Measurements from ENCODE around the gene GADL1.

The GADL1 gene

GRCh38 chr3:30894521-30895251, at the start of gene GADL1:
TSS of gene GADL1 (minus strand) at chr3:30894661. CDS start at chr3:30894614, 47 bp downstream.
- DNase-seq (ENCODE audit: low spot score) = no peak

- no peak for DNase-seq (ENCODE audit: low spot score)
Measured at GRCh38 chr3:30944124-30944523, 49.7 kb upstream of the GADL1 start.

GRCh38 chr3:30943206-30943605, 48.7 kb upstream of the GADL1 start:
- no peak for DNase-seq (ENCODE audit: low spot score)

- DNase-seq (ENCODE audit: low spot score) = no peak
Measured at GRCh38 chr3:30941342-30941741, 46.9 kb upstream of the GADL1 start.

- no peak for DNase-seq (ENCODE audit: low spot score)
Measured at GRCh38 chr3:30940740-30941139, 46.3 kb upstream of the GADL1 start.

GRCh38 chr3:30934208-30934550, 39.7 kb upstream of the GADL1 start:
- DNase-seq (ENCODE audit: low spot score) = peak; percentile 16

- no peak for DNase-seq (ENCODE audit: low spot score)
Measured at GRCh38 chr3:30933478-30934207, 39.2 kb upstream of the GADL1 start.

GRCh38 chr3:30932513-30933098, 38.1 kb upstream of the GADL1 start:
- DNase-seq (ENCODE audit: low spot score) = no peak

GRCh38 chr3:30924763-30925162, 30.3 kb upstream of the GADL1 start:
- DNase-seq (ENCODE audit: low spot score) = no peak

GRCh38 chr3:30919564-30919963, 25.1 kb upstream of the GADL1 start:
- no peak for DNase-seq (ENCODE audit: low spot score)

- DNase-seq (ENCODE audit: low spot score) = no peak
Measured at GRCh38 chr3:30918761-30919160, 24.3 kb upstream of the GADL1 start.

- DNase-seq (ENCODE audit: low spot score) = no peak
Measured at GRCh38 chr3:30915782-30916181, 21.3 kb upstream of the GADL1 start.

GRCh38 chr3:30914696-30915095, 20.2 kb upstream of the GADL1 start:
- DNase-seq (ENCODE audit: low spot score) = no peak

GRCh38 chr3:30913176-30913575, 18.7 kb upstream of the GADL1 start:
- no peak for DNase-seq (ENCODE audit: low spot score)

GRCh38 chr3:30912301-30912700, 17.8 kb upstream of the GADL1 start:
- no peak for DNase-seq (ENCODE audit: low spot score)

- DNase-seq (ENCODE audit: low spot score) = no peak
Measured at GRCh38 chr3:30908456-30909037, 14.1 kb upstream of the GADL1 start.

GRCh38 chr3:30904996-30905395, 10.5 kb upstream of the GADL1 start:
- no peak for DNase-seq (ENCODE audit: low spot score)

GRCh38 chr3:30895329-30895728, 868 bp upstream of the GADL1 start:
- DNase-seq (ENCODE audit: low spot score) = no peak

- no peak for DNase-seq (ENCODE audit: low spot score)
Measured at GRCh38 chr3:30893678-30894325, 659 bp downstream of the GADL1 start.

GRCh38 chr3:30890907-30891306, 3.6 kb downstream of the GADL1 start:
- DNase-seq (ENCODE audit: low spot score) = no peak

- DNase-seq (ENCODE audit: low spot score) = no peak
Measured at GRCh38 chr3:30886888-30887287, 7.6 kb downstream of the GADL1 start.

GRCh38 chr3:30878862-30879261, 15.6 kb downstream of the GADL1 start:
- DNase-seq (ENCODE audit: low spot score) = no peak
